ENCODE measurements around the gene GJC1.
"Not testable (repeated sequence)": the region's sequence is repeated elsewhere in the genome, so short reads cannot be mapped to it uniquely, and the experiment has no call there.

GJC1 gene

DNA sequence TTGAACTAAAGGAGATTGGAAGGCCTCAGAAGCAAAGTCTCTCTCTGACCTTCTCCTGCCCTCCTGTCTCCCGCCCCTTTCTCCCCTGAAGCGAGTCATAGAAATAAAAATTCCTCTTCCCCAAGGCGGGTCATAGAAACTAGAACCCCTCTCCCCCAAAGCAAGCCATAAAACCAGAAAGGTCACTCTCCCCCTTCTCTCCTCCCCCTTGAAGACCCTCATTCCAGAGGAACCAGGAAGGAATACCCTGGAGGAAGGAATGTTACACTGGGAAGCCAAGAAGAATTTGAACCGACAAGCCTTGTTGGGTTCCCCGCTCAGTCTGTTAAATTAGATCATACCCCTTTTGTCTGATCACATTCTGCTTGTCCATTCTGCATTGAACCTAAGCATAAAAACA is 2.7 kb upstream of the GJC1 start:
- H3K4me3 ChIP-seq (ENCODE audit: low read depth, low read length): no peak overlapping the region
- TF ChIP-seq, protein P1, sequence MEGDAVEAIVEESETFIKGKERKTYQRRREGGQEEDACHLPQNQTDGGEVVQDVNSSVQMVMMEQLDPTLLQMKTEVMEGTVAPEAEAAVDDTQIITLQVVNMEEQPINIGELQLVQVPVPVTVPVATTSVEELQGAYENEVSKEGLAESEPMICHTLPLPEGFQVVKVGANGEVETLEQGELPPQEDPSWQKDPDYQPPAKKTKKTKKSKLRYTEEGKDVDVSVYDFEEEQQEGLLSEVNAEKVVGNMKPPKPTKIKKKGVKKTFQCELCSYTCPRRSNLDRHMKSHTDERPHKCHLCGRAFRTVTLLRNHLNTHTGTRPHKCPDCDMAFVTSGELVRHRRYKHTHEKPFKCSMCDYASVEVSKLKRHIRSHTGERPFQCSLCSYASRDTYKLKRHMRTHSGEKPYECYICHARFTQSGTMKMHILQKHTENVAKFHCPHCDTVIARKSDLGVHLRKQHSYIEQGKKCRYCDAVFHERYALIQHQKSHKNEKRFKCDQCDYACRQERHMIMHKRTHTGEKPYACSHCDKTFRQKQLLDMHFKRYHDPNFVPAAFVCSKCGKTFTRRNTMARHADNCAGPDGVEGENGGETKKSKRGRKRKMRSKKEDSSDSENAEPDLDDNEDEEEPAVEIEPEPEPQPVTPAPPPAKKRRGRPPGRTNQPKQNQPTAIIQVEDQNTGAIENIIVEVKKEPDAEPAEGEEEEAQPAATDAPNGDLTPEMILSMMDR (IDR thresholded peaks at IDR 0.05; ENCODE audit: control insufficient read depth, extremely low read depth, insufficient read depth): no peak
- DNase-seq (ENCODE audit: low read depth): no peak

DNA sequence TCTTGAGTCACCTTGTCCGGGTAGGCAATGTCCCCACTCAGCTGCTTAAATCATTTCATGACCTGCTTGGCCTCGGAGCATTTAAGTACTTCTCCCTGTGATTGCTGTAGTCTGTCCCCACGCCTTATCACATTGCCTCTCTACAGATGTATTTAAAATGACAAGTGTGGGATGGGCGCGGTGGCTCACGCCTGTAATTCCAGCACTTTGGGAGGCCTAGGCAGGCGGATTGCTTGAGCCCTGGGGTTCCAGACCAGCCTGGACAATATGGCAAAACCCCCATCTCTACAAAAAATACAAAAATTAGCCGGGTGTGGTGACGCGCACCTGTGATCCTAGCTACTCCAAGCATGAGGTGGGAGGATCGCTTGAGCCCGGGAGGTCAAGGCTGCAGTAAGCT is 1.3 kb upstream of the GJC1 start:
- DNase-seq (ENCODE audit: low read depth): no peak
- TF ChIP-seq, protein P1 (IDR thresholded peaks at IDR 0.05; ENCODE audit: control insufficient read depth, extremely low read depth, insufficient read depth): no peak
- no peak overlapping the region for H3K4me3 ChIP-seq (ENCODE audit: low read depth, low read length)

DNA sequence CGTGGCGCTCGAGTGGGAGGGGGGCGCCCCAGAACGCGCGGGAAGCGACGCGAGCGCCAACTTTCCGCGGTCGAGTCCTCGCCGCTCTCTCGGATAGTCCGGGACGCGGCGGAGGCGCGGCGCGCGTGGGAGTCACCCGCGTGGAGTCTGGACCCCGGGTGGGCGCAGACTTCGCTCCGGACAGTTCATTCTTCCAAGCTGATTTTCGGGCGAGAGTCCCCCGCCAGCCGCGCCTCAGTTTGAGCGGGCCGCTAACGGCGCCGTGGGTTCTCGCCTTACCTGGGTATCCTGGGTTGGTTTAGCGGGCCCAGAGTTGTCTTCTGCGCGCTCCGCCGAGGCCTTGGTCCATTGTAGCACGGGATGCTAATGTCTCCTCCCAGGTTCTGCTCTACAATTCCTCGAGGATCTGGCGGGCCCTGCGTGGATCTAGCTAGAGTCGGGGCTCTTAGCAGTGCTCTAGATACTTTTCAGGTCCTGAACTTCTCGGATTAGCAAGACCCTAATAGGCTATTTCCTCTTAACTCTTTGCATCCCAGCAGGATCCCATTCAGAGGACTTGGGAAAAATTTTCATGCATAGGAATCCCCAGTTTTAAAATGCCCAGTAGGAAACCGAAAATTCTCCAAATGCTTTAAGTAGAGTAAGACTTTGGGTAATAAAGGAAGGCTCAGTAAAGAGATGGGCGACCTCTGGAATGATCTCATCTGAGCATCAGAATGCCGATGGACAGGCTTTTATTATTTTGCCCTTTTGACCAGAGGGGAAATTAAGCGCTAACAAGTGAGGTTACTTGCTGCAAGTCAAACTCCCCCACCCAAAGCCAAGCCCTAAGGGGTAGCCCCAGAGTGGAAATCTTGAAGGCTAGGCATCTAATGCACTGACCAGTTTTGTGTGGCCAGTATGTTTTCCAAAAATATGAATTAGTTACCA is 537 bp upstream of the GJC1 start:
- DNase-seq (ENCODE audit: low read depth): no peak

DNA sequence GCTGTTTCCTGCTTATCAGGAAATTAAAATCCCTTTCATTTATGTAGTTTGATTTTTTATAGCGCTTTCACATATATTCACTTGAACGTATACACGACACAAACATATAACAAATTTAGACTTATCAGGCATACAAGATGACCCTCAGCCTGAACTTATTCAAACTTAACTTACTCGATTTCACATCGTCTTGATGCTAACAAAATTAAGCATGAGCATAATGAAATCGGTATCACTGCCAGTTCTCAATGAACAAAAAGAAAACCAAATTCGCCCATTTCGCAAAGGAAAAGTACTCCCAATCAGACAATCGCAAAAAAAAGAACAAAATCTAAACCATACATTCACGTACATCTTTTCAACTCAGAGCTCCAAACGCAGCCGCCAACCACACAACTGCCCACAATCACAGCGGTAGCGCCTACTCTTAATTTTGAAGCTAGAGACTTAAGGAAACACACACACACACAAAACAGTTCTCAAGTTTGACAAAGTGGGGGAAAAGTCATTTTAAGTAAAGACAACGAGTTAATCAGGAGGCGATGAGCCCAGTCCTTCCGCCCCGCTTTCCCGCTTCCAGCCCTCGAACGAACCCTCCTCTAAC is 1.1 kb downstream of the GJC1 start:
- no peak for DNase-seq (ENCODE audit: low read depth)
- peak overlapping the region; percentile 54 for H3K4me3 ChIP-seq (ENCODE audit: low read depth, low read length)
- TF ChIP-seq, protein P1 (IDR thresholded peaks at IDR 0.05; ENCODE audit: control insufficient read depth, extremely low read depth, insufficient read depth): no peak

More for the DNA sequence above, 537 bp upstream of the GJC1 start:
- TF ChIP-seq, protein P1 (IDR thresholded peaks at IDR 0.05; ENCODE audit: control insufficient read depth, extremely low read depth, insufficient read depth): no peak
- peak overlapping the region; percentile 54 for H3K4me3 ChIP-seq (ENCODE audit: low read depth, low read length)

DNA sequence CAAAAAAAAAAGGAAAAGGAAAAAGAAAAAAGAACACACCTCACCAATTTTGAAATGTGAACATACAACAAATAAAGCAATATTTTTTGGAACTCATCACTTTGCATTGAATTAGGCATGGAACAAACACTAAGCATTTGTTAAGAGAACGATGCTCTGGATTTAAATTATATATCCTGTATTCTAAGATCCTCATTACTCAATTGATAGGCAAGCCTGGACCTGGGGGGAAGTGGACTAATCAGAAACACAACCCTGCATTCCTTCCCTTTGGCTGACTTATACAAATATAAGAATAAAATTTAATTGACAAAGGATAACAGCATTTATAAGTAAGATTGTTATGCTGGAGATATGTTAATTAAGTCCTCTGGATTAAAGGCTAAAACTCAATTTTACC is 2.2 kb downstream of the GJC1 start:
- no peak overlapping the region for H3K4me3 ChIP-seq (ENCODE audit: low read depth, low read length)
- TF ChIP-seq, protein P1 (IDR thresholded peaks at IDR 0.05; ENCODE audit: control insufficient read depth, extremely low read depth, insufficient read depth): no peak

DNA sequence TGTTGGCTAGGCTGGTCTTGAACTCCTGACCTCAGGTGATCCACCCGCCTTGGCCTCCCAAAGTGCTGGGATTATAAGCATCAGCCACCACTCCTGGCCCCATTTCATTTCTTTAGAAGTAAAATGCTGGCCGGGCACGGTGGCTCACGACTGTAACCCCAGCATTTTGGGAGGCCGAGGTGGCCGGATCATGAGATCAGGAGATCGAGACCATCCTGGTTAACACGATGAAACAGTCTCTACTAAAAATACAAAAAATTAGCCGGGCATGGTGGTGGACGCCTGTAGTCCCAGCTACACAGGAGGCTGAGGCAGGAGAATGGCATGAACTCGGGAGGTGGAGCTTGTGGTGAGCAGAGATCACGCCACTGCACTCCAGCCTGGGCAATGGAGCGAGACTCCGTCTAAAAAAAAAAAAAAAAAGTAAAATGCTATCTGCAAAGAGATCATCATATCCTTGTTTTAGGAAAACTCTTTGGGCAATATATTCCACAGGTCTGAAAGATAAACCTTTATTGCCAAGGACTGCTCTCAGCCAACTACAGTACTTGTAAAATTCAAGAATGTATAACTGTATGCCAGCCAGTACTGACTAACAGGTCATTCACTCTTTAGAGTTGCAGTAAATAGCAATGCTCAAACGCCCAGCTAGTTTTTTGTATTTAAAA is 3.8 kb downstream of the GJC1 start:
- DNase-seq (ENCODE audit: low read depth): no peak
- H3K4me3 ChIP-seq (ENCODE audit: low read depth, low read length): no peak overlapping the region
- TF ChIP-seq, protein P1 (IDR thresholded peaks at IDR 0.05; ENCODE audit: control insufficient read depth, extremely low read depth, insufficient read depth): no peak

More for the DNA sequence above, 2.2 kb downstream of the GJC1 start:
- no peak for DNase-seq (ENCODE audit: low read depth)

DNA sequence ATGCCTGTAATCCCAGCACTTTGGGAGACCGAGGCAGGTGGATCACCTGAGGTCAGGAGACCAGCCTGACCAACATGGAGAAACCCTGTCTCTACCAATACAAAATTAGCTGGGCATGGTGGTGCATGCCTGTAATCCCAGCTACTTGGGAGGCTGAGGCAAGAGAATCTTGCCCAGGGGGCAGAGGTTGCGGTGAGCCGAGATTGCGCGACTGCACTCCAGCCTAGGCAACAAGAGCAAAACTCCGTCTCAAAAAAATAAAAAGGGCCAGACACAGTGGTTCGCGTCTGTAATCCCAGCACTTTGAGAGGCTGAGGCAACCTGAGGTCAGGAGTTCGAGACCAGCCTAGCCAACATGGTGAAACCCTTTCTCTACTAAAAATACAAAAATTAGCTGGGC is 4.9 kb downstream of the GJC1 start:
- not testable (repeated sequence) for DNase-seq (ENCODE audit: low read depth); H3K4me3 ChIP-seq (ENCODE audit: low read depth, low read length)

Measured in LNCaP clone FGC (cell line).